Measurements from ENCODE around the gene RNF111.
A peak's percentile ranks its signal among the peaks of the same experiment; 100 is the strongest.

The RNF111 gene

DNA sequence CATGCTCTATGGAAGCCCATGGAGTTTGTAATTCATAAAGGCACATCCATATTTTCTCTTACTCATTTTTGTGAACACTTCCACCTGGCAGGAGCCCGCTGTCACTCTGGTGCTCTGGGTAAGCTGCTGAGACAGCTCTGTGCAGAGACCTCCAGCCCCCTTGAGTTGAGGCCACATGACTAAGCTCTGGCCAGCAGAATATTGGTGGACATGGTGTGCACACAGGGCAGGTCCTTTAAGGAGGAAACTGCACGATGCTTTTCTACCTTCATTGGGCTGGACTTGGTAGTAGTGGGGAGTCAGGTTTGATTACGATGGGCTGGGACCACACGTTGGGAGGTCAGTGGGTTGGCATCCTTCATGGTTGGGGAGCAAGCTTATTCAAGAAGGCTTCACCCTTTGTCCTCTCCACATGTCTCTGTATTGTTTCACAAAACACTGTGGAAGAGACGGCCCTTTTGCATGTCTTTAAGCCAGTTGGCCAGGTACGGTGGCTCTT, 146.5 kb downstream of the RNF111 start:
- DNase-seq: no peak

DNA sequence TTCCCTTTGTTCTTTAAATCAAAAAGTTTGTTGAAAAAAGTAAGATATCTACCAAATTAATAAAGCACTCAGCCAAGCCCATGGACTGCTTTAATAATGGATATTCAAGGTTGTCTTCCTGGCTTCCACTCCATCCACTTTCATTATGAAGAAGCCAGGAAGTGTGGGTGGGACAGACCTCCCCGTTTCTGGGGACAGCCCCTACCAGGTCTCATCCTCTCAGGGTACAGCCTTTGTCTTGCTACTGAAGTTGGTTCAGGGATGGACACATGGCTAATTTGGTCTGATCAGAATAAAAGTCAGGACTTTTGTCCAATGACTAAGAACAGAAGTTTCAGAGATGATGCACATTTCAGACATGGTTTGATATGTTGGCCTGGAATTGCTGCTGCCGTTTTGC, 150.1 kb downstream of the RNF111 start:
- DNase-seq: no peak

DNA sequence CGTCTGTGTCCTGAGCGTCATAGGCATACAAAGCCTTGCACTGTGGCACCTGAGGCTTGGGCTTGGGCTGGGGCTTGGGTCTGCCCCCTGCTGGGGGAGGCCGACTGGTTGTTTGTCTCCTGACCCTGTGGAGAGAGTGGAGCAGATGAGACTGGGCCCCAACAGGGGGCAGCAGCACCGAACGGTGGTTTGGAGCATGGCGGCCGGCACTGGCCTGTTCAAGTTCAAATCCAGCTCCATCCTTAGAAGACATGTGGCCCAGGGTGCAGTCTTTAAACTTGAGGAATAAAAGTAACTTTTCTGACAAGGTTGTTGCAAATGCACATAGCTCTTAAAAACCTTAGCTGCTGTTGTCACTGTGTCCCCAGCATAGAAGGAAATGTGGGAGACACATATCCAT, 150.8 kb downstream of the RNF111 start:
- DNase-seq: no peak

- DNase-seq: no peak
These were observed 153.2 kb downstream of the RNF111 start for GRCh38 chr15:59140422-59141226.

DNA sequence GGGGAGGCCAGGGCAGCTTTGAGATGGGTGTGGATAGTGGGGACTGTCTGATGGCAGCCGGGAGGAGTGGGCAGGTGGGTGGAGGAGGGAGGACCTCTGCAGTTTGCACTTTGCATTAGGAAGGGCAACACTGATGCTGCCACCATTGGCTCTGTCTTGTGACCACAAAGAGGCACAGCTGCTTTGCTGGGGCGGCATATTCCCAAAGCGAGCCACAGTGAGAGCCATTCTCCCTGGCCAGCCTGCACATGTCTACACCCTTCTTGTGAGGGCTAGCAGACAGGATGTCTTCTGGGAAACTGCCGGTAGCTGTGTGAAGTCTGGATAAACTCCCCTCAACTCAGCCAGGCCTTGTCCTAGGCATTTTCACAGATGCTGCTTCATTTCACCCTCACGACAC, 155.8 kb downstream of the RNF111 start:
- DNase-seq: no peak

DNA sequence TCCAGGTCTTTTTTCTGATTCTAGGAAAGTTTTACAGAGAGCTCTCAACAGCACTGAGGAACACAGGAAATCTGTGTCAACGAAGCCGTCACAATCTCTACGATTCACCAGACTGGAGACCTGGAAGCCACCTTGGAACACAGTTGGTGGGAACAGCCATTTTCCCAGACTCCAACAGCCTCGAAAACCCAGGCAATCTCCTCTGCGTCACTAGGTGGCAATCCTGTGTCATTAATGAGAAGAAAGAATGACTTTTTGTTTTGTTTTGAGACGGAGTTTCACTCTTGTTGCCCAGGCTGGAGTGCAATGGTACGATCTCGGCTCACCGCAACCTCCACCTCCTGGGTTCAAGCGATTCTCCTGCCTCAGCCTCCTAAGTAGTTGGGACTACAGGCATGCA, 157.1 kb downstream of the RNF111 start:
- peak in 2 of 51 donors; percentile 6 to 23 for DNase-seq
